ENCODE measurements around the gene TBR1. TPM values are rescaled to one million over a fixed set of nuclear protein-coding genes. Genes with fewer than 3 reads are reported as not detected.

Gene TBR1
- total and polyA plus RNA-seq, 2 experiments from 2014 or later: not detected

GRCh38 chr2:161424394-161424769 is 8.3 kb downstream of the TBR1 start:
- Mint-ChIP-seq H3K27ac (no peak overlapping the region), H3K27me3 (ENCODE audit: insufficient read depth, low read depth, poor library complexity) (peaks cover 96% of the 10 kb centered on the region), H3K36me3 (ENCODE audit: low read depth) (no peaks in the 10 kb centered on the region; the same call in 2 of the 3 replicates), H3K9me3 (peaks cover 6% of the 10 kb centered on the region), H3K4me1 (peaks cover 34% of the 10 kb centered on the region), H3K4me3 (peak overlapping the region; percentile 74)
- Histone ChIP-seq H2AFZ (peak overlapping the region; percentile 93), H4K20me1 (replicated peaks; ENCODE audit: insufficient read depth) (peaks cover 41% of the 10 kb centered on the region), H3K79me2 (replicated peaks; ENCODE audit: insufficient read depth) (no peaks in the 10 kb centered on the region), H3K4me2 (peak overlapping the region; percentile 73), H3K9me2 (ENCODE audit: insufficient read depth) (no peaks in the 10 kb centered on the region), H3F3A (replicated peaks; ENCODE audit: low read depth) (peaks cover 32% of the 10 kb centered on the region; the same call in 1 of the 2 replicates), H3K36me3 (ENCODE audit: insufficient read depth) (no peaks in the 10 kb centered on the region), H3K27ac (ENCODE audit: low read depth) (no peak overlapping the region), H3K4me1 (ENCODE audit: insufficient read depth) (peaks cover 33% of the 10 kb centered on the region), H3K27me3 (ENCODE audit: insufficient read depth) (peaks cover 100% of the 10 kb centered on the region), H3K4me3 (peak overlapping the region; percentile 58)
- ATAC-seq (no peak; the same call in 2 of the 3 replicates), DNase-seq (ENCODE audit: low spot score) (peak; percentile 78)
- TF ChIP-seq NANOG (IDR thresholded peaks at IDR 0.05; ENCODE audit: borderline replicate concordance): no peak
- TF ChIP-seq ZNF331 (CRISPR knock-in tag; IDR thresholded peaks at IDR 0.05; ENCODE audit: low read depth): no peak
- TF ChIP-seq EZH2 (IDR thresholded peaks at IDR 0.05; ENCODE audit: low read depth, unreplicated experiment): peak; percentile 91
- no peak for TF ChIP-seq ZNF114 (CRISPR knock-in tag; IDR thresholded peaks at IDR 0.05)
- TF ChIP-seq STAT1 (IDR thresholded peaks at IDR 0.05; ENCODE audit: unreplicated experiment): no peak
- TF ChIP-seq CREB1 (CRISPR knock-in tag; IDR thresholded peaks at IDR 0.05; ENCODE audit: low read depth): no peak
- TF ChIP-seq ZNF462 (CRISPR knock-in tag; IDR thresholded peaks at IDR 0.05): no peak
- TF ChIP-seq EZH2phosphoT487 (IDR thresholded peaks at IDR 0.05; ENCODE audit: unreplicated experiment): peak; percentile 2
- no peak for TF ChIP-seq ETS1 (IDR thresholded peaks at IDR 0.05)
- no peak for TF ChIP-seq POLR2AphosphoS5 (IDR thresholded peaks at IDR 0.05; ENCODE audit: low read depth)
- no peak for TF ChIP-seq CTCF (conservative IDR thresholded peaks at IDR 0.05; ENCODE audit: low read depth in 2 of 2)
- TF ChIP-seq JUNB (IDR thresholded peaks at IDR 0.05; ENCODE audit: unreplicated experiment): no peak
- TF ChIP-seq REST (IDR thresholded peaks at IDR 0.05; ENCODE audit: unreplicated experiment): no peak

Data from GM23338 (cell line).